Measurements from ENCODE around the gene VAPB. TPM values are rescaled to one million over a fixed set of nuclear protein-coding genes. Genes with fewer than 3 reads are reported as not detected.
"Not testable (repeated sequence)": the region's sequence is repeated elsewhere in the genome, so short reads cannot be mapped to it uniquely, and the experiment has no call there.

VAPB gene
- total RNA-seq, 2 donors from 2014 or later: 23.7 to 30.8 TPM

DNA sequence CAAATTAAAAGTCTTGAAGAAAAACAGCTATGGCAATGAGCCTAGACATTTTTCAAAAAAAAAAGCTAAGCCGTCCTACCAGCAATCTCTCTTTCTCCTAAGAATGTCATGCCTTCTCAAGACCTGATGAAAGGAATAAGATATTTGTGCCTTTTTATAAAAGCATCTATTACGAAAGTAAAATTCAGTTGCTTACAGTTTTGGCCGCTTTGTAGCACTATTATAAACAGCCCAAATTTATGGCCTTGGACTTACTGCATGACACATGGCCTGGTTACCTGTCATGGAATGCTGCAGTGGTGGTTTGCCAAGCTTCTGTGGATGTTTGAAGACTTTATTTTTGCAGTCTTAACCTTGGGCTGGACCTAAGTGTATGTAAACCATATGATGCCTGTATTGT is 22.2 kb upstream of the VAPB start:
- DNase-seq (no peak), ATAC-seq (no peak)
- peaks cover 2% of the 10 kb centered on the region for H3K4me1 Mint-ChIP-seq
- H3K36me3 Mint-ChIP-seq (ENCODE audit: low read depth): peaks cover 6% of the 10 kb centered on the region
- no peaks in the 10 kb centered on the region for H3K27me3 Mint-ChIP-seq
- H3K9me3 ChIP-seq (ENCODE audit: control insufficient read depth, low read length, poor library complexity, severe bottlenecking): no peaks in the 10 kb centered on the region
- H3K4me3 Mint-ChIP-seq: no peak overlapping the region
- no peak overlapping the region for H3K27ac Mint-ChIP-seq

DNA sequence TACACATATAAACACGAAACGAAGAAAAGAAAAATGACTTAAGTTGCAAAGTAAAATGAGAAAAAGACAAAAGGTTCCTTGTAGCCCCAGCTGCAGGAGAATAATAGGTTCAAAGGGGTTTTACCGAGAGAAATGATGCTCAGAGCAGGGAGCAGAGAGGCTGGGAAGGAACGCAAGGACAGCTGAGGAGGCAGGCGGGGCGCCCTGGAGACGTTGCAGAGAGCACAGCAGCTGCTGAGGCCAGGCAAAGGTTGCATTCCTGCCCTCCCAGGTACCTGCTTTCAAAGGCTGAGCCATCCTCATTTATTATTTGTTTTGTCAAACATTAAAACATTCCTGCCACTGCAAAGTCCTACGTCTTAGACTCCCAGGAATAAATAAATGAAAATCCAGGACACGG is 16.2 kb upstream of the VAPB start:
- ATAC-seq: no peak
- Mint-ChIP-seq H3K36me3 (ENCODE audit: low read depth) (no peaks in the 10 kb centered on the region), H3K27me3 (peaks cover 16% of the 10 kb centered on the region), H3K4me1 (peaks cover 2% of the 10 kb centered on the region), H3K27ac (no peak overlapping the region), H3K4me3 (no peak overlapping the region)
- H3K9me3 ChIP-seq (ENCODE audit: control insufficient read depth, low read length, poor library complexity, severe bottlenecking): no peaks in the 10 kb centered on the region
- no peak for DNase-seq

DNA sequence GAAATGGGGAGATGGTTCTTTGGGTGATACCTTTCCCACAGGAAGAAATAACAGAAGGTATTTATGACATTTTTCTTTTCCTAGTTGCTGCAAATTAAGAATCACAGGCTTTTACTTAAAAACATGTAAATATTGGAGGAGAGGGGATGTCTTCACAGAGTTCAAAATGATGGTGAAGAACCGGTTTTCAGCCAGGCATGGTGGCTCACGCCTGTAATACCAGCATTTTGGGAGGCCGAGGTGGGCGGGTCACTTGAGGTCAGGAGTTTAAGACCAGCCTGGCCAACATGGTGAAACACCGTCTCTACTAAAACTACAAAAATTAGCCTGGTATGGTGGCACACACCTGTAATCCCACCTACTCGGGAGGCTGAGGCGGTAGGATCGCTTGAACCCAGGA is 15.7 kb upstream of the VAPB start:
- Mint-ChIP-seq H3K27me3 (peaks cover 21% of the 10 kb centered on the region), H3K27ac (peak overlapping the region; percentile 6)
- H3K4me3 Mint-ChIP-seq; H3K9me3 ChIP-seq (ENCODE audit: control insufficient read depth, low read length, poor library complexity, severe bottlenecking); ATAC-seq; DNase-seq; H3K4me1 Mint-ChIP-seq; H3K36me3 Mint-ChIP-seq (ENCODE audit: low read depth): not testable (repeated sequence)

DNA sequence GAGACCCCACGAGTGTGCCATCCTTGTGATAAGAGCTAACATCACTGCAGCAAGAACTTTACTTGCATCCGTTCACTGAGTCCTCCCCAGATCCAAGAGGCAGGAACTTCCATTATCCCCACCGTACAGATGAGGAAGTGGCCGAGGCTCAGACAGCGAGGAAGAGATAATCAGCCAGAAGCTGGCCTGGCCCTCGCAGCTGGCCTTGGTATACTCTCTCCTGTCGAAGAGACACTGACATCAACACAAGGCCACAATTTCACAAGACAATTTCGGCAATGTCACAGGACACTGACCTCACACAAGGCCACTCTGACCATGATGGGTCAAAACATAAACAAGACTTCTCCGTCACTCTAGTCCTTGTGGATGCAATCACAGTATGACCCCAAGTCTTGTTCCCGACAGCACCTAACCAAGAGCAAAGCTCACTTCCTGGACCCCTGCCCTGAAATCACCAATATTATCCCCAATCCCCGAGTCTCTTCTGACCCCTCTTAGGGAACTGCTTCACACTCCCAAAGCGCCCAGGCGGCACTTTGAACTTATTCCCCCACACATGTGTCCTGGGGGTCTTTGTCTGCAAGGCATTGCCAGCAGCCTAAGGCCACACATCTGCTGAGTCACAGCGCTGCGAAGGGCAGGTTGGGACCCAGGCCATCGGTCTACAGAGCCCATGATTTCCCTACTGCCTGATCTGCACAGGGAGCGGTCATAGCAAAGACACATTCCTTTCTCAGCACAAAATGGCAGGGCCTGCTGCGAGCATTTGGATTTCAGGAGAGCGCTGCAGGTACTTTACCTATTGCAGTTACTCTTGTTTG is 14.8 kb upstream of the VAPB start:
- peaks cover 31% of the 10 kb centered on the region for H3K27me3 Mint-ChIP-seq
- peak overlapping the region; percentile 6 for H3K27ac Mint-ChIP-seq
- ATAC-seq (peak; percentile 20), DNase-seq (no peak)
- H3K9me3 ChIP-seq (ENCODE audit: control insufficient read depth, low read length, poor library complexity, severe bottlenecking): no peaks in the 10 kb centered on the region
- peaks cover 2% of the 10 kb centered on the region for H3K4me1 Mint-ChIP-seq
- H3K36me3 Mint-ChIP-seq (ENCODE audit: low read depth): no peaks in the 10 kb centered on the region
- no peak overlapping the region for H3K4me3 Mint-ChIP-seq

DNA sequence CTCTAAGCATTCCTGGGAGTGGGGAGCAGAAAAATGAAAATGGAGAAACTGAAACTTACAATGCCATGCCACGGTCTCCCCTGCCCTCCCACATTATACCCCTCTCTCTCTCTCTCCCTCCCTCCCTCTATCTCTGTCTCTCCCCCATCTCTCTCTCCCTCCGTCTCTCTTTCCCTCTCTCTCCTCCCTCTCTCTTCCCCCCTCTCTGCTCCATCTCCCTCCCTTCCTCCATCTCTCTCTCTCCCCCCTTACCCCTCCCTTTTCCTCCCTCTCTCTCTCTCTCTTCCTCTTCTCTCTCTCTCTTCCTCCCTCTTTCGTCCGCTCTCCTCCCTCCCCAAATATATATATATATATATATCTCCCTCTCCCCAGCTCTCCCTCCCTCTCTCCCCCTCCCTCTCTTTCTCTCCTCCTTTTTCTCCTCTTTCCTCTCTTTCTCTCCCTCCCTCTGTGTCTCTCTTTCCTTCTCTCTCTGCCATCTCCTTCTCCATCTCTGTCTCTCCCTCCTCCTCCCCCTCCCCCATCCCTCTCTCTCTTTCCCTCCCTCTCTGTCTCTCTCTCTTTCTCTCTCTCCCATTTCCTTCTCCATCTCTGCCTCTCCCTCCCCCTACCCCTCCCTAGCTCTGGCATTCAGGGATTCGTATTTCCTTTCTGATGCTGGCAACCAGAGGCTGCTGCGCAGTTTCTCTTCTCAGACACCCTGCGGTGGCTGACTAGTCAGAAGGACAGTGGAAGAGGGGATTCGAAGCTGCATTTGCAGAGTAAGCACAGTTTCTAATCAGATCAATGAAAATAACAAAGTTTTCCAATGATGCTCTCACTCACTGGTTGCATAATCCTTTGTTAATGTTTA is 13.9 kb upstream of the VAPB start:
- Mint-ChIP-seq H3K4me1 (peaks cover 2% of the 10 kb centered on the region), H3K4me3 (peak overlapping the region; percentile 12), H3K27me3 (peaks cover 32% of the 10 kb centered on the region), H3K36me3 (ENCODE audit: low read depth) (no peaks in the 10 kb centered on the region), H3K27ac (no peak overlapping the region)
- ATAC-seq (peak; percentile 12), DNase-seq (no peak)
- no peaks in the 10 kb centered on the region for H3K9me3 ChIP-seq (ENCODE audit: control insufficient read depth, low read length, poor library complexity, severe bottlenecking)

DNA sequence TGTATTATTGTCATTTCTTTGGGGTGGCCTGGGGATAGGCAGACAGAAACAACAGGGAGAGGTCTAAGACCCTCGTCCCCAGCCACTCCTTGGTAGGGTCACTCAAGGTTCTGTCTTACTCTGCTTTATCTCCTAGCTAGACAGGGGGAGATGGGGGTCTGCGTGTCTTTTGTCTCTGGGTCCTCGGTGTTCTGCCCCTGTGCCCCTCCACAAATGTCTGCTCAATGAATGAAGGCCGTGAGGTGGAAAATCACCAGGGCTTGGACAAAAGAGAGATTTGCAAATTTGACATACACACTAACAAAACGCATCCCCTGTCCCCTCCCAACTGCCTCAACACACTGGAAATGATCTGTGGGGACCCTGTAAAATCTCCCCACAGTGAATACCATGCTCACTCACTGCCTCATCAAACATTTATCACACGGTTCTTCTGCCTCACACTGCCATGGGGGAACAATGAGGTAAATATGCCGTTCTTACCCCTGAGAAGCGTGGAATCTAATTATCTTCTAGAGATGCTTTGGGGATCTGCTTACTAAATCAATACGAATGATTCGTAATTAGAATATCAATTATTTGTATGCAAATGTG is 13.2 kb upstream of the VAPB start:
- Mint-ChIP-seq H3K27me3 (peaks cover 32% of the 10 kb centered on the region), H3K4me3 (no peak overlapping the region), H3K4me1 (peaks cover 2% of the 10 kb centered on the region), H3K27ac (no peak overlapping the region), H3K36me3 (ENCODE audit: low read depth) (no peaks in the 10 kb centered on the region)
- no peak for DNase-seq
- no peak for ATAC-seq
- no peaks in the 10 kb centered on the region for H3K9me3 ChIP-seq (ENCODE audit: control insufficient read depth, low read length, poor library complexity, severe bottlenecking)

DNA sequence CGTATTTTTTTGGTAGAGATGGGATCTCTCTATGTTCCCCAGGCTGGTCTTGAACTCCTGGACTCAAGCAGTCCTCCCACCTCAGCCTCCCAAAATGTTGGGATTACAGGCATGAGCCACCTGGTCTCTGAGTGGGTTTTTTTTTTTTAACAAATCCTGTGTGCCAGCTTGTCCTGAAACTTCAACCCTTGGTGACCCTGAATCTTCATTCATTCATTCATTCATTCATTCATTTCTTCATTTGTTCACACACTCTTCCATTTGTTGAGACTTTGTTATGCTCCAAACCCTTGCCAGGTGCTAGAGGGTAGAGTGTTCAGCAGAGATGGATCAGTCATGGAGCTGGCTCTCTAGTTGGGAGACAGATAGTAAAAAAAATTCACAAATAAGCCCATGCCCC is 12.0 kb upstream of the VAPB start:
- Mint-ChIP-seq H3K4me3 (no peak overlapping the region), H3K27me3 (peaks cover 32% of the 10 kb centered on the region), H3K4me1 (peaks cover 2% of the 10 kb centered on the region), H3K36me3 (ENCODE audit: low read depth) (no peaks in the 10 kb centered on the region), H3K27ac (peak overlapping the region; percentile 59)
- DNase-seq (no peak), ATAC-seq (no peak)
- H3K9me3 ChIP-seq (ENCODE audit: control insufficient read depth, low read length, poor library complexity, severe bottlenecking): no peaks in the 10 kb centered on the region

DNA sequence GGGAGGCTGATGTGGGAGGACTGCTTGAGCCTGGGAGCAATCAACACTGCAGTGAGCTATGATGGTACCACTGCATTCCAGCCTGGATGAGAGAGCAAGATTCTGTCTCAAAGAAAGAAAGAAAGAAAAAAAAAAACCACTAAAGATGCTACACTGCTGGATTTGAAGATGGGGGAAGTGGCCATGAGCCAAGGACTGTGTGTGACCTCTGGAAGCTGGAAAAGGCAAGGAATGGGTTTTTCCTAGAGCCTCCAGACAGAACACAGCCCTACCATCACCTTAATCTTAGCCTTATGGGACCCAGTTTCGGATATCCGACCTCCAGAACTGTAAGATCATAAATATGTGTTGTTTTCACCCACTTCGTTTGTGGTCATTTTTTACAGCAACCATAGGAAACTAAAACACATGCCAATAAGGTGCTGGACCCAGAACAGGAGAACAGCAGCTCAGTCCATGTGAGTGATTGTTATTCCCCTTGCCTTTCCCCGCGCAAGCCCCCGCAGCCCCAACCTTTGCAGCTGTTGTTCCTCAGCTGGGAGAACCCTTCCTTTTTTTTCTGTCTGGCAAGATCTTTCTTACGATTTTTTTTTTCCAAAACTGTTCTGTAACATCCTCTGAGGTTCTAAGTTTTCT is 11.1 kb upstream of the VAPB start:
- no peaks in the 10 kb centered on the region for H3K9me3 ChIP-seq (ENCODE audit: control insufficient read depth, low read length, poor library complexity, severe bottlenecking)
- Mint-ChIP-seq H3K27me3 (peaks cover 33% of the 10 kb centered on the region), H3K36me3 (ENCODE audit: low read depth) (no peaks in the 10 kb centered on the region), H3K4me3 (no peak overlapping the region), H3K27ac (no peak overlapping the region), H3K4me1 (peaks cover 2% of the 10 kb centered on the region)
- no peak for ATAC-seq
- no peak for DNase-seq

DNA sequence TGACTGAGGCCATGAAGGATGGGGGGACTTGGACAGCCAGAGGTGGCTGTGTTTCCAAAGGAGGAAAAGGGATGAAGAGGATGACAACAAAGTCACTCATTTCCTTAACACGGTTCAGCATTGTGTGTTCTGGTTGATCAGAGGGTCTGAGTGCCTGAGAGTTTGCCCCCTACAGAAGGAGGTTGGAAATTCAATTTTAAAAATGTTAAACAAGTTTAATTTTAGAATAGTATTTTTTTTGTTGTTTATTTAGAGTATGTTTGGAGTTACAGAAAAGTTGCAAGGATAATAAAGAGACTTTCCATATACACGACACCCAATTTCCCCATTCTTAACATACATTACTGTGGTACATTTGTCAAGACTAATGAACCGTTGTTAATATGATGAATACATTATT is 10.3 kb upstream of the VAPB start:
- Mint-ChIP-seq H3K4me1 (peaks cover 2% of the 10 kb centered on the region), H3K36me3 (ENCODE audit: low read depth) (no peaks in the 10 kb centered on the region), H3K27me3 (peaks cover 41% of the 10 kb centered on the region), H3K4me3 (no peak overlapping the region), H3K27ac (no peak overlapping the region)
- DNase-seq (no peak), ATAC-seq (no peak)
- no peaks in the 10 kb centered on the region for H3K9me3 ChIP-seq (ENCODE audit: control insufficient read depth, low read length, poor library complexity, severe bottlenecking)

DNA sequence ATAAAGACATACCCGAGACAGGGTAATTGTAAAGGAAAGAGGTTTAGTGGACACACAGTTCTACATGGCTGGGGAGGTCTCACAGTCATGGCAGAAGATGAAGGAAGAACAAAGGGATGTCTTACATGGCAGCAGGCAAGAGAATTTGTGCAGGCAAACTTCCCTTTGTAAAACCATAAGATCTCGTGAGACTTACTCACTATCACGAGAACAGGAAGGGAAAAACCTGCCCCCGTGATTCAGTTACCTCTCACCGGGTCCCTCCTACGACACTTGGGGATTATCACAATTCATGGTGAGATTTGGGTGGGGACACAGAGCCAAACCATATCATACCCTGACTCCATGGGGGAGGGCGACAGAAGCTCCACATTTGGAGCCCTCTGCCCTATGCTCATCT is 7.4 kb upstream of the VAPB start:
- Mint-ChIP-seq H3K36me3 (ENCODE audit: low read depth) (peaks cover 2% of the 10 kb centered on the region), H3K27me3 (peaks cover 36% of the 10 kb centered on the region), H3K27ac (no peak overlapping the region), H3K4me3 (no peak overlapping the region), H3K4me1 (no peaks in the 10 kb centered on the region)
- DNase-seq (no peak), ATAC-seq (no peak)
- H3K9me3 ChIP-seq (ENCODE audit: control insufficient read depth, low read length, poor library complexity, severe bottlenecking): no peaks in the 10 kb centered on the region

DNA sequence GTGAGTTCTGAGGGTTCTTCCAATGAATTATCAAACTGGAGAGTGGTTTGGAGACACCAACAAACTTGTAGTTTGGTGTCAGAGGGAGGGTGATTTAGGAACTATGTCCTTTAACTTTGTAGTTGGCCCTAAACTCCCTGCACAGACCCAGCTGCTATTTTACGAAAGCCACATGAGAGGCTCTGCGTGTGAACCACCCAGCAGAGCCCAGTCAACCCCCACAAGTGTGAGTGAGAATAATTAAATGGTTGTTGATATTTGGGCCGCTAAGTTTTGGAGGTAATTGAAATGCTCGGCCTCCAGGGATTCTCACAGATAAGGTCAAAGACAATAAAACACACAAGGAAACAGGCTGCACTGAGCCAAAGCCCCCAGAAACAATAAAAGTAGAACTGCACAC is 6.9 kb upstream of the VAPB start:
- peaks cover 2% of the 10 kb centered on the region for H3K36me3 Mint-ChIP-seq (ENCODE audit: low read depth)

DNA sequence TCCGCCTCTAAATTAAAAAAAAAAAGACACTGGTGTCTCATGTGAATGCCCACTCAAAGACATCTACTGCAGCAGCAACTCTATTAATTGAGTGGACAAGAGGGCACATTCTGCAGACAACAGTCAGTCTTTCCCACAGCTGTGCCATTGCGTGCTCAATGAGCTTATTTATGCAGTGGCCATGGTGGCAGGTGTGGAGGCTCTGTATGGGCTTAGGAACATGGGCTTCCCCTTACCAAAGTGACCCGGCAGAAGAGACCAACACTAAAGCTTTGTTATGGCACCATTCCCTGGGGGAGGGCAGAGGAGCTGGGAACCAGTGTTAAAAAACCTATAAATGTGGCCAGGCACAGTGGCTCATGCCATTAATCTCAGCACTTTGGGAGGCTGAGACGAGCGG is 4.2 kb upstream of the VAPB start:
- no peak for ATAC-seq
- Mint-ChIP-seq H3K4me3 (no peak overlapping the region), H3K27me3 (peaks cover 14% of the 10 kb centered on the region), H3K27ac (no peak overlapping the region), H3K36me3 (ENCODE audit: low read depth) (peaks cover 2% of the 10 kb centered on the region), H3K4me1 (peaks cover 2% of the 10 kb centered on the region)
- DNase-seq: no peak
- H3K9me3 ChIP-seq (ENCODE audit: control insufficient read depth, low read length, poor library complexity, severe bottlenecking): no peaks in the 10 kb centered on the region

More for the DNA sequence above, 6.9 kb upstream of the VAPB start:
- Mint-ChIP-seq H3K27me3 (peaks cover 35% of the 10 kb centered on the region), H3K4me3 (no peak overlapping the region), H3K4me1 (no peaks in the 10 kb centered on the region), H3K27ac (no peak overlapping the region)
- ATAC-seq: no peak
- H3K9me3 ChIP-seq (ENCODE audit: control insufficient read depth, low read length, poor library complexity, severe bottlenecking): no peaks in the 10 kb centered on the region
- DNase-seq: no peak

DNA sequence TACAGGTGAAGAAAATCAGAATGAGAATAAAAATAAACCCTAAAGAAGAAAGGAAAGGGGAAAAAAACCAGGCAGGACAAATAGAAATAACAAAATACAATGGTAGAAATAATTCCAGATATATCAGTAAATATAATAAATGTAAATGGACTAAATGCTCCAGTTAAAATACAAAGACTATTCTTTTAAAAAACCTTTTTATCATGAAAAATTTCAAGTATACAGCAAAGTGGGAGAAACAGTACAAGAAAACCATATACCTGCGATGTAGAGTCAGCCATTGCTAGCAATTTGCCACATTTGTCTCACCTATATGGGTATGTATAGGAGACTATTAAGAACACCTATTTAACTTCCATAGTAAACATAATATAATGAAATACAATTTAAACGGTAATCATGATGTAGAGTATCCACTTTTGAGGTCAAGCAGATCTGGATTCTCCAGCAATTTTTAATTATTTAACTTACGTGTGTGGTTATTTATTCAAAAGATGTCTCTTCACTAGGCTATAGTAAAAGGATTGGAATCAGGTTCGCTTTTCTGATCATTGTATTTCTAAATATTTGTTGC is 914 bp upstream of the VAPB start:
- H3K9me3 ChIP-seq (ENCODE audit: control insufficient read depth, low read length, poor library complexity, severe bottlenecking): no peaks in the 10 kb centered on the region
- Mint-ChIP-seq H3K27ac (peak overlapping the region; percentile 39), H3K27me3 (peaks cover 11% of the 10 kb centered on the region), H3K4me3 (no peak overlapping the region), H3K4me1 (peaks cover 29% of the 10 kb centered on the region), H3K36me3 (ENCODE audit: low read depth) (peaks cover 4% of the 10 kb centered on the region)
- no peak for ATAC-seq
- DNase-seq: no peak

Data from T-helper 17 cell (primary cell).